Stimulated activated CD4-positive, alpha-beta T cell treated with anti-CD3 and anti-CD28 coated beads, Interleukin-4, amount 100 ng/mL, for 24 hours (primary cell): ENCODE data around the gene ABHD3.
"Not testable (repeated sequence)": the region's sequence is repeated elsewhere in the genome, so short reads cannot be mapped to it uniquely, and the experiment has no call there.

Experiments used
- DNase-seq: peaks from one replicate; pipeline ENCODE4 v3.0.0-alpha.2; 2020

ABHD3 gene

GRCh38 chr18:21704603-21705364, at the start of gene ABHD3:
ABHD3 (minus strand) TSS chr18:21704774; CDS start chr18:21704665, 109 bp downstream.
- peak; percentile 90 for DNase-seq

- no peak for DNase-seq
Measured at GRCh38 chr18:21747764-21748693, 43.5 kb upstream of the ABHD3 start.

- no peak for DNase-seq
Measured at GRCh38 chr18:21747268-21747667, 42.7 kb upstream of the ABHD3 start.

- DNase-seq = no peak
Measured at GRCh38 chr18:21745231-21745630, 40.7 kb upstream of the ABHD3 start.

- DNase-seq = no peak
Measured at GRCh38 chr18:21743166-21743832, 38.7 kb upstream of the ABHD3 start.

GRCh38 chr18:21742315-21742687, 37.7 kb upstream of the ABHD3 start:
- no peak for DNase-seq

- peak; percentile 29 for DNase-seq
Measured at GRCh38 chr18:21741562-21742314, 37.2 kb upstream of the ABHD3 start.

- DNase-seq = peak; percentile 37
Measured at GRCh38 chr18:21741312-21741561, 36.7 kb upstream of the ABHD3 start.

- peak; percentile 99 for DNase-seq
Measured at GRCh38 chr18:21740538-21741311, 36.2 kb upstream of the ABHD3 start, which contains the start of gene MIB1. MIB1 (plus strand) TSS chr18:21740792; CDS start chr18:21741584, 792 bp downstream.

- no peak for DNase-seq
Measured at GRCh38 chr18:21739604-21740537, 35.3 kb upstream of the ABHD3 start.

GRCh38 chr18:21736926-21737325, 32.4 kb upstream of the ABHD3 start:
- not testable (repeated sequence) for DNase-seq

GRCh38 chr18:21735452-21736015, 31.0 kb upstream of the ABHD3 start:
- peak; percentile 56 for DNase-seq

GRCh38 chr18:21733011-21733410, 28.4 kb upstream of the ABHD3 start:
- no peak for DNase-seq

- no peak for DNase-seq
Measured at GRCh38 chr18:21727702-21728101, 23.1 kb upstream of the ABHD3 start.

GRCh38 chr18:21725201-21725600, 20.6 kb upstream of the ABHD3 start:
- DNase-seq = no peak

- no peak for DNase-seq
Measured at GRCh38 chr18:21722687-21723086, 18.1 kb upstream of the ABHD3 start.

- no peak for DNase-seq
Measured at GRCh38 chr18:21714474-21714873, 9.9 kb upstream of the ABHD3 start.

- not testable (repeated sequence) for DNase-seq
Measured at GRCh38 chr18:21707130-21707529, 2.6 kb upstream of the ABHD3 start.

GRCh38 chr18:21706386-21706865, 1.9 kb upstream of the ABHD3 start:
- DNase-seq = no peak

- DNase-seq = peak; percentile 27
Measured at GRCh38 chr18:21703241-21703820, 1.2 kb downstream of the ABHD3 start.
